ENCODE data around the gene PIK3C2G.

The PIK3C2G gene

GRCh38 chr12:18612971-18613370, 351.7 kb downstream of the PIK3C2G start:
- no peaks in the 10 kb centered on the region for H3K79me2 ChIP-seq (ENCODE audit: insufficient read depth, low read depth)
- no peak overlapping the region for H2AFZ ChIP-seq (ENCODE audit: low read depth)
- H3K4me2 ChIP-seq: no peak overlapping the region
- H4K20me1 ChIP-seq (ENCODE audit: insufficient read depth): no peaks in the 10 kb centered on the region
- TF ChIP-seq, protein P1, sequence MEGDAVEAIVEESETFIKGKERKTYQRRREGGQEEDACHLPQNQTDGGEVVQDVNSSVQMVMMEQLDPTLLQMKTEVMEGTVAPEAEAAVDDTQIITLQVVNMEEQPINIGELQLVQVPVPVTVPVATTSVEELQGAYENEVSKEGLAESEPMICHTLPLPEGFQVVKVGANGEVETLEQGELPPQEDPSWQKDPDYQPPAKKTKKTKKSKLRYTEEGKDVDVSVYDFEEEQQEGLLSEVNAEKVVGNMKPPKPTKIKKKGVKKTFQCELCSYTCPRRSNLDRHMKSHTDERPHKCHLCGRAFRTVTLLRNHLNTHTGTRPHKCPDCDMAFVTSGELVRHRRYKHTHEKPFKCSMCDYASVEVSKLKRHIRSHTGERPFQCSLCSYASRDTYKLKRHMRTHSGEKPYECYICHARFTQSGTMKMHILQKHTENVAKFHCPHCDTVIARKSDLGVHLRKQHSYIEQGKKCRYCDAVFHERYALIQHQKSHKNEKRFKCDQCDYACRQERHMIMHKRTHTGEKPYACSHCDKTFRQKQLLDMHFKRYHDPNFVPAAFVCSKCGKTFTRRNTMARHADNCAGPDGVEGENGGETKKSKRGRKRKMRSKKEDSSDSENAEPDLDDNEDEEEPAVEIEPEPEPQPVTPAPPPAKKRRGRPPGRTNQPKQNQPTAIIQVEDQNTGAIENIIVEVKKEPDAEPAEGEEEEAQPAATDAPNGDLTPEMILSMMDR (conservative IDR thresholded peaks at IDR 0.05; ENCODE audit: low read depth, low read length): no peak
- H3K36me3 ChIP-seq (ENCODE audit: insufficient read depth): no peaks in the 10 kb centered on the region
- H3K27me3 ChIP-seq (ENCODE audit: insufficient read depth, low read depth): no peaks in the 10 kb centered on the region
- no peak overlapping the region for H3K9ac ChIP-seq
- H3K4me3 ChIP-seq (IDR thresholded peaks at IDR 0.05; ENCODE audit: insufficient read depth, low read depth, low read length): no peak overlapping the region
- no peaks in the 10 kb centered on the region for H3K4me1 ChIP-seq (ENCODE audit: low read depth, poor library complexity, severe bottlenecking)
- H3K27ac ChIP-seq: no peak overlapping the region

- Histone ChIP-seq H3K79me2 (ENCODE audit: insufficient read depth, low read depth) (no peaks in the 10 kb centered on the region), H2AFZ (ENCODE audit: low read depth) (no peak overlapping the region), H3K27me3 (ENCODE audit: insufficient read depth, low read depth) (no peaks in the 10 kb centered on the region), H3K4me3 (IDR thresholded peaks at IDR 0.05; ENCODE audit: insufficient read depth, low read depth, low read length) (no peak overlapping the region), H3K27ac (no peak overlapping the region), H3K4me2 (no peak overlapping the region), H3K4me1 (ENCODE audit: low read depth, poor library complexity, severe bottlenecking) (no peaks in the 10 kb centered on the region), H3K9ac (no peak overlapping the region), H4K20me1 (ENCODE audit: insufficient read depth) (no peaks in the 10 kb centered on the region), H3K36me3 (ENCODE audit: insufficient read depth) (no peaks in the 10 kb centered on the region)
- TF ChIP-seq, protein P1 (conservative IDR thresholded peaks at IDR 0.05; ENCODE audit: low read depth, low read length): no peak
Observed at GRCh38 chr12:18620986-18621385, 359.7 kb downstream of the PIK3C2G start.

- Histone ChIP-seq H3K27me3 (ENCODE audit: insufficient read depth, low read depth) (no peaks in the 10 kb centered on the region), H4K20me1 (ENCODE audit: insufficient read depth) (no peaks in the 10 kb centered on the region), H3K9ac (no peak overlapping the region), H2AFZ (ENCODE audit: low read depth) (no peak overlapping the region), H3K27ac (no peak overlapping the region), H3K79me2 (ENCODE audit: insufficient read depth, low read depth) (no peaks in the 10 kb centered on the region), H3K4me2 (no peak overlapping the region), H3K4me3 (IDR thresholded peaks at IDR 0.05; ENCODE audit: insufficient read depth, low read depth, low read length) (no peak overlapping the region), H3K4me1 (ENCODE audit: low read depth, poor library complexity, severe bottlenecking) (no peaks in the 10 kb centered on the region), H3K36me3 (ENCODE audit: insufficient read depth) (no peaks in the 10 kb centered on the region)
- TF ChIP-seq, protein P1 (conservative IDR thresholded peaks at IDR 0.05; ENCODE audit: low read depth, low read length): no peak
Observed at GRCh38 chr12:18629445-18629844, 368.1 kb downstream of the PIK3C2G start.

GRCh38 chr12:18629916-18630315, 368.6 kb downstream of the PIK3C2G start:
- Histone ChIP-seq H3K4me3 (IDR thresholded peaks at IDR 0.05; ENCODE audit: insufficient read depth, low read depth, low read length) (no peak overlapping the region), H3K27ac (no peak overlapping the region), H3K9ac (no peak overlapping the region), H4K20me1 (ENCODE audit: insufficient read depth) (no peaks in the 10 kb centered on the region), H3K4me2 (no peak overlapping the region), H2AFZ (ENCODE audit: low read depth) (no peak overlapping the region), H3K36me3 (ENCODE audit: insufficient read depth) (no peaks in the 10 kb centered on the region), H3K79me2 (ENCODE audit: insufficient read depth, low read depth) (no peaks in the 10 kb centered on the region), H3K27me3 (ENCODE audit: insufficient read depth, low read depth) (no peaks in the 10 kb centered on the region), H3K4me1 (ENCODE audit: low read depth, poor library complexity, severe bottlenecking) (no peaks in the 10 kb centered on the region)
- TF ChIP-seq, protein P1 (conservative IDR thresholded peaks at IDR 0.05; ENCODE audit: low read depth, low read length): no peak

Data from KMS-11 (cell line).